HCT116 (cell line): ENCODE measurements around the gene MELTF. TPM values are rescaled to one million over a fixed set of nuclear protein-coding genes. Genes with fewer than 3 reads are reported as not detected.

ENCODE experiments used
- ATAC-seq: fragments of 200-7000 bp; cut with Tn5 transposase; 2 replicates; pipeline ENCODE4 v1.9.1; 2020; ENCODE audit warnings: mild to moderate bottlenecking, moderate library complexity
- BruUV-seq: library from RNA; stranded (reverse); fragments of 400-500 nt; replicated peaks from 2 replicates; lab custom pipeline; 2021; lab: Mats Ljungman, UMichigan
- CTCF ChIA-PET: fragments of 300-600 bp; sonication (Branson Sonifier 250); formaldehyde crosslinking; loops from one replicate; lab custom pipeline; 2021; ENCODE audit warnings: antibody characterized with exemption; lab: Charles Lee
- POLR2A ChIA-PET: fragments of 300-600, 350-600 bp; sonication (Branson Sonifier 250); formaldehyde crosslinking; loops from one replicate; lab custom pipeline; 2021; ENCODE audit warnings: antibody characterized with exemption; lab: Charles Lee
- RAD21 ChIA-PET, 2 experiments: fragments of 300-600 bp; sonication (Branson Sonifier 250); formaldehyde crosslinking; loops; one replicate each; lab custom pipeline; 2023; ENCODE audit warnings: low total read pairs in 2 of 2; ENCODE audit not compliant: uncharacterized antibody in 2 of 2, unreplicated experiment in 2 of 2, low non-redundant PET in 1 of 2; lab: Charles Lee
- DNase-seq: peaks from one replicate; pipeline ENCODE4 v3.0.0-alpha.2; 2010; ENCODE audit warnings: low read depth, low spot score
- H2AFZ ChIP-seq: fragments of 200-600 bp; shearing (Covaris generic), sonication (generic); 2 replicates; pipeline ENCODE4 v1.6.1; 2017; ENCODE audit warnings: low read depth, mixed run types, mixed read lengths, antibody characterized with exemption, low read length; ENCODE audit not compliant: poor library complexity, severe bottlenecking
- H3K27ac ChIP-seq: 2 replicates; pipeline ENCODE4 v1.5.1; 2012; ENCODE audit warnings: low read depth, low read length
- H3K27me3 ChIP-seq: fragments of 200-600 bp; sonication (generic); 2 replicates; pipeline ENCODE4 v1.6.1; 2016; ENCODE audit warnings: mixed run types, low read length, mixed read lengths; ENCODE audit not compliant: insufficient read depth
- H3K36me3 ChIP-seq, 2 experiments: fragments of 200-500 bp in 1 of 2; fragments of 200-600 bp in 1 of 2; sonication (Bioruptor generic) in 1 of 2; sonication (generic) in 1 of 2; 2 replicates each; pipeline versions ENCODE4 v1.5.1 to v1.6.1; 2014 to 2016; ENCODE audit warnings: low read length in 2 of 2, inconsistent platforms in 1 of 2, mixed read lengths in 1 of 2, mixed run types in 1 of 2; ENCODE audit not compliant: insufficient read depth in 2 of 2, control insufficient read depth in 1 of 2
- H3K4me1 ChIP-seq, 2 experiments: fragments of 200-600 bp in 1 of 2; sonication (generic) in 1 of 2; 2 replicates each; pipeline versions ENCODE4 v1.5.1 to v1.6.1; 2012 to 2017; ENCODE audit warnings: low read length in 2 of 2, inconsistent platforms in 1 of 2, mild to moderate bottlenecking in 1 of 2, mixed read lengths in 1 of 2, mixed run types in 1 of 2, moderate library complexity in 1 of 2; ENCODE audit not compliant: insufficient read depth in 2 of 2, control insufficient read depth in 1 of 2
- H3K4me2 ChIP-seq: fragments of 200-600 bp; sonication (generic); 2 replicates; pipeline ENCODE4 v1.6.1; 2017; ENCODE audit warnings: mixed run types, low read length, mixed read lengths
- H3K4me3 ChIP-seq, 2 experiments: fragments of 200-600 bp in 1 of 2; sonication (generic) in 1 of 2; replicated peaks in 1 of 2; 2 replicates each; pipeline ENCODE4 v1.5.1; 2011 to 2016; ENCODE audit warnings: low read length in 2 of 2, control low read depth in 1 of 2, low read depth in 1 of 2, mild to moderate bottlenecking in 1 of 2, mixed read lengths in 1 of 2, mixed run types in 1 of 2
- H3K79me2 ChIP-seq: fragments of 200-600 bp; sonication (generic); 2 replicates; pipeline ENCODE4 v1.6.1; 2017; ENCODE audit warnings: mild to moderate bottlenecking, mixed run types, low read length, moderate library complexity, mixed read lengths; ENCODE audit not compliant: insufficient read depth
- H3K9ac ChIP-seq: fragments of 200-600 bp; sonication (generic); 2 replicates; pipeline ENCODE4 v1.6.1; 2016; ENCODE audit warnings: low read length, mixed read lengths
- H3K9me2 ChIP-seq: fragments of 200-600 bp; sonication (generic), shearing (Covaris generic); 2 replicates; pipeline ENCODE4 v1.6.1; 2017; ENCODE audit warnings: mixed run types, mild to moderate bottlenecking, moderate library complexity; ENCODE audit not compliant: insufficient read depth
- H3K9me3 ChIP-seq, 2 experiments: fragments of 200-500 bp in 1 of 2; fragments of 200-600 bp in 1 of 2; sonication (Bioruptor generic) in 1 of 2; sonication (generic) in 1 of 2; 2 replicates each; pipeline ENCODE4 v1.6.1; 2014 to 2017; ENCODE audit warnings: low read length in 2 of 2, mixed read lengths in 2 of 2, inconsistent platforms in 1 of 2, low read depth in 1 of 2, mild to moderate bottlenecking in 1 of 2, mixed run types in 1 of 2, moderate library complexity in 1 of 2; ENCODE audit not compliant: control insufficient read depth in 1 of 2, insufficient read depth in 1 of 2
- H4K20me1 ChIP-seq: fragments of 200-600 bp; sonication (generic), shearing (Covaris generic); 2 replicates; pipeline ENCODE4 v1.6.1; 2017; ENCODE audit warnings: mixed run types, mild to moderate bottlenecking, moderate library complexity; ENCODE audit not compliant: insufficient read depth
- EGR1 ChIP-seq: IDR thresholded peaks from 2 replicates; pipeline ENCODE4 v1.6.1; 2012; ENCODE audit warnings: low read depth
- EZH2phosphoT487 ChIP-seq: fragments of 200-600 bp; IDR thresholded peaks from 2 replicates; pipeline ENCODE4 v1.6.1; 2018; ENCODE audit warnings: antibody characterized with exemption, borderline replicate concordance
- FOSL1 ChIP-seq: IDR thresholded peaks from 2 replicates; pipeline ENCODE4 v1.6.1; 2012; ENCODE audit warnings: low read depth
- JUND ChIP-seq: IDR thresholded peaks from 2 replicates; pipeline ENCODE4 v1.6.1; 2012
- REST ChIP-seq: IDR thresholded peaks from 2 replicates; pipeline ENCODE4 v1.6.1; 2012; ENCODE audit warnings: low read depth
- intact Hi-C: fragments of 100-400 bp; cut with micrococcal nuclease; formaldehyde crosslinking; loops from 2 replicates; pipeline ENCODE4 v1.10.0; 2022
- total RNA-seq: library from RNA; stranded (reverse); gene quantifications from one replicate; pipeline ENCODE4 v1.2.1, GENCODE V29; 2021; ENCODE audit not compliant: unreplicated experiment

Gene MELTF
- total RNA-seq, 1 experiment from 2014 or later, result 47.6 TPM

- H3K4me2 ChIP-seq, result no peak overlapping the region
Measured at GRCh38 chr3:196962108-196962929, 67.3 kb downstream of the MELTF start.

More at GRCh38 chr3:196962108-196962929, 67.3 kb downstream of the MELTF start:
- Histone ChIP-seq H4K20me1 (no peaks in the 10 kb centered on the region), H3K4me3 (no peak overlapping the region), H3K4me1 (no peaks in the 10 kb centered on the region), H2AFZ (no peak overlapping the region), H3K27ac (no peak overlapping the region), H3K9ac (no peak overlapping the region), H3K79me2 (no peaks in the 10 kb centered on the region), H3K9me2 (no peaks in the 10 kb centered on the region), H3K27me3 (no peaks in the 10 kb centered on the region), H3K36me3 (no peaks in the 10 kb centered on the region), H3K9me3 (no peaks in the 10 kb centered on the region)
- POLR2A ChIA-PET, result no interaction called here
- no TSS peak for BruUV-seq
- ATAC-seq, result no peak
- no peak for DNase-seq
- intact Hi-C loops, result no loop called here
- no peak for TF ChIP-seq EGR1
- TF ChIP-seq EZH2phosphoT487, result no peak
- no peak for TF ChIP-seq JUND
- no peak for TF ChIP-seq FOSL1
- TF ChIP-seq REST, result no peak
- RAD21 ChIA-PET, result no interaction called here
- CTCF ChIA-PET, result no interaction called here
